Natural killer cell (primary cell): ENCODE measurements around the gene CTNNA3. TPM values are rescaled to one million over a fixed set of nuclear protein-coding genes. Genes with fewer than 3 reads are reported as not detected.

Experiments used
- ATAC-seq, 3 donors: fragments of 150-1000 bp in 2 of 3; fragments of 200-7000 bp in 1 of 3; cut with Tn5 transposase; 1 replicate in 1 of 3; 2 replicates in 2 of 3; pipeline ENCODE4 v1.10.0; 2021; ENCODE audit warnings: mild to moderate bottlenecking in 2 of 3, moderate library complexity in 2 of 3
- DNase-seq, 2 donors: peaks; one replicate each; pipeline versions ENCODE4 v3.0.0 to v3.0.0-alpha.2; 2013 to 2021; ENCODE audit warnings: mixed read lengths in 1 of 2
- H3K27ac ChIP-seq: one replicate; pipeline ENCODE4 v1.5.1; 2013; ENCODE audit warnings: mild to moderate bottlenecking, low read length
- H3K27me3 ChIP-seq: one replicate; pipeline ENCODE4 v1.6.1; 2013; ENCODE audit warnings: low read length; ENCODE audit not compliant: control insufficient read depth, insufficient read depth
- H3K36me3 ChIP-seq: one replicate; pipeline ENCODE4 v1.6.1; 2013; ENCODE audit warnings: low read length; ENCODE audit not compliant: control insufficient read depth, insufficient read depth
- H3K4me1 ChIP-seq: one replicate; pipeline ENCODE4 v1.6.1; 2013; ENCODE audit warnings: low read length; ENCODE audit not compliant: control insufficient read depth, insufficient read depth
- H3K4me3 ChIP-seq: one replicate; pipeline ENCODE4 v1.5.1; 2013; ENCODE audit warnings: low read length
- H3K9me3 ChIP-seq: one replicate; pipeline ENCODE4 v1.6.1; 2013; ENCODE audit warnings: low read length; ENCODE audit not compliant: control insufficient read depth, insufficient read depth
- H3K27ac Mint-ChIP-seq, 2 donors: one replicate each; pipeline ENCODE4 v1.8.0; 2022; ENCODE audit warnings: mild to moderate bottlenecking in 2 of 2, mixed read lengths in 2 of 2, moderate library complexity in 1 of 2
- H3K27me3 Mint-ChIP-seq, 2 donors: one replicate each; pipeline ENCODE4 v1.8.0; 2022; ENCODE audit warnings: low read depth in 2 of 2, mixed read lengths in 2 of 2
- H3K36me3 Mint-ChIP-seq: one replicate; pipeline ENCODE4 v1.8.0; 2022; ENCODE audit warnings: mixed read lengths
- H3K4me1 Mint-ChIP-seq, 2 donors: one replicate each; pipeline ENCODE4 v1.8.0; 2022; ENCODE audit warnings: mixed read lengths in 2 of 2
- H3K4me3 Mint-ChIP-seq: one replicate; pipeline ENCODE4 v1.8.0; 2022; ENCODE audit warnings: mild to moderate bottlenecking, moderate library complexity, mixed read lengths
- H3K9me3 Mint-ChIP-seq, 2 donors: one replicate each; pipeline ENCODE4 v1.8.0; 2022; ENCODE audit warnings: mixed read lengths in 2 of 2
- WGBS: methylation state at CpG from one replicate; pipeline ENCODE4 v1.1.7; 2013; ENCODE audit warnings: missing lambda C conversion rate; ENCODE audit not compliant: insufficient coverage; 5-methylcytosine and 5-hydroxymethylcytosine counted together
- intact Hi-C: fragments of 100-400 bp; cut with micrococcal nuclease; formaldehyde crosslinking; loops from one replicate; pipeline ENCODE4 v1.14.2; 2022
- total RNA-seq, 4 donors: library from RNA; stranded (reverse); fragments of 120-200 nt in 1 of 4; gene quantifications; one replicate each; pipeline versions ENCODE4 v1.2.3 to v1.2.4, GENCODE V29; 2013 to 2022
- TF ChIP-seq, protein P1 (sequence below): fragments of 200-600 bp; IDR thresholded peaks from one replicate; pipeline ENCODE4 v1.8.0; 2022; ENCODE audit warnings: antibody characterized with exemption

The CTNNA3 gene
- total RNA-seq, 3 donors from 2014 or later (not counting 1 experiment from before 2014, with no cell fraction given), result not detected

DNA sequence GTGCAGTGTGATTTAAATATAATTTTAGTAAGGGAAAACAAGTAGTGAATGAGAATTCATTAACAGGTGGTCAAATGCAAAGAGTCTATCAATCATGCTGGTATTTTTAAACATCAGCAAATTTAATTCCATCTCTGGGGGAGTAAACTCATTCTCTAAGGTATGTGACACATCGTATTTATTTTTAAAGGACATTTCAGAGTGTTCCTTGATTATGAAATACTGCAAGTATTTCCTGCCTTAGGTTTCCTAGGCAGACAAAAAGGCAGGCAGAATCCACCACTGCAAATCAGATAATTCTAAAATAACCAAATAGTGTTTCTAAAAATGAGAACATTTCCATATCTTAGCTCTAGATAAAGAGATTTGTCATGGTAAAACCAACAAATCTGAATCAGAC is 576.3 kb downstream of the CTNNA3 start:
- TF ChIP-seq, protein P1, sequence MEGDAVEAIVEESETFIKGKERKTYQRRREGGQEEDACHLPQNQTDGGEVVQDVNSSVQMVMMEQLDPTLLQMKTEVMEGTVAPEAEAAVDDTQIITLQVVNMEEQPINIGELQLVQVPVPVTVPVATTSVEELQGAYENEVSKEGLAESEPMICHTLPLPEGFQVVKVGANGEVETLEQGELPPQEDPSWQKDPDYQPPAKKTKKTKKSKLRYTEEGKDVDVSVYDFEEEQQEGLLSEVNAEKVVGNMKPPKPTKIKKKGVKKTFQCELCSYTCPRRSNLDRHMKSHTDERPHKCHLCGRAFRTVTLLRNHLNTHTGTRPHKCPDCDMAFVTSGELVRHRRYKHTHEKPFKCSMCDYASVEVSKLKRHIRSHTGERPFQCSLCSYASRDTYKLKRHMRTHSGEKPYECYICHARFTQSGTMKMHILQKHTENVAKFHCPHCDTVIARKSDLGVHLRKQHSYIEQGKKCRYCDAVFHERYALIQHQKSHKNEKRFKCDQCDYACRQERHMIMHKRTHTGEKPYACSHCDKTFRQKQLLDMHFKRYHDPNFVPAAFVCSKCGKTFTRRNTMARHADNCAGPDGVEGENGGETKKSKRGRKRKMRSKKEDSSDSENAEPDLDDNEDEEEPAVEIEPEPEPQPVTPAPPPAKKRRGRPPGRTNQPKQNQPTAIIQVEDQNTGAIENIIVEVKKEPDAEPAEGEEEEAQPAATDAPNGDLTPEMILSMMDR, result no peak
- no peaks in the 10 kb centered on the region for H3K36me3 ChIP-seq
- H3K4me3 ChIP-seq, result no peak overlapping the region
- H3K27me3 ChIP-seq, result no peaks in the 10 kb centered on the region
- no peak for DNase-seq
- WGBS, result no CpG with 5 or more reads among the region's 1 CpG
- no peak overlapping the region for H3K27ac Mint-ChIP-seq
- no peaks in the 10 kb centered on the region for H3K4me1 ChIP-seq
- H3K4me1 Mint-ChIP-seq, result no peaks in the 10 kb centered on the region
- H3K9me3 ChIP-seq, result no peaks in the 10 kb centered on the region
- no peak overlapping the region for H3K4me3 Mint-ChIP-seq
- H3K27me3 Mint-ChIP-seq, result no peaks in the 10 kb centered on the region
- no peak for ATAC-seq
- no peaks in the 10 kb centered on the region for H3K9me3 Mint-ChIP-seq
- H3K36me3 Mint-ChIP-seq, result no peaks in the 10 kb centered on the region
- intact Hi-C loops, result no loop called here
- no peak overlapping the region for H3K27ac ChIP-seq

DNA sequence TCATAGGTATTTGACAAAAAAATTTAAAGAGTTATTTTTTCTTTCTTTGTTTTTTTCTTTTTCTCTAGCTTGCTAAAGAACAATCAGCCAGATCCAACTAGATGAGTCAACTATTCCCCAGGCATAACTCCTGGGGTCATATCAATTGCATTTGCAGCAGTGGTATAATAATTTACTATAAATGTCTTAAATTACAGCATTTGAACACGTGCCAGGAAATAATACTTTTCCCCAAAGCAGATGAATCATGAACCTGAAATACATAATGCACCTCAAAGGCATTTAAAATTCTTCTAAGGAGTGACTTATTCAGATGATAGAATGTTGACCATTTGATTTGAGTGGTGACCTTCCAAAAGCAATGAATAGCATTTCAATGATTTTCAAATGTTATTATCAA is 580.0 kb downstream of the CTNNA3 start:
- ATAC-seq (no peak), DNase-seq (no peak)
- intact Hi-C loops, result no loop called here
- H3K27ac ChIP-seq, result no peak overlapping the region
- Mint-ChIP-seq H3K9me3 (no peaks in the 10 kb centered on the region), H3K27ac (no peak overlapping the region), H3K27me3 (no peaks in the 10 kb centered on the region), H3K4me3 (no peak overlapping the region), H3K4me1 (no peaks in the 10 kb centered on the region), H3K36me3 (no peaks in the 10 kb centered on the region)
- H3K27me3 ChIP-seq, result no peaks in the 10 kb centered on the region
- WGBS, result no CpG with 5 or more reads among the region's 1 CpG
- H3K4me3 ChIP-seq, result no peak overlapping the region
- no peaks in the 10 kb centered on the region for H3K4me1 ChIP-seq
- no peaks in the 10 kb centered on the region for H3K9me3 ChIP-seq
- TF ChIP-seq, protein P1, result no peak
- H3K36me3 ChIP-seq, result no peaks in the 10 kb centered on the region

DNA sequence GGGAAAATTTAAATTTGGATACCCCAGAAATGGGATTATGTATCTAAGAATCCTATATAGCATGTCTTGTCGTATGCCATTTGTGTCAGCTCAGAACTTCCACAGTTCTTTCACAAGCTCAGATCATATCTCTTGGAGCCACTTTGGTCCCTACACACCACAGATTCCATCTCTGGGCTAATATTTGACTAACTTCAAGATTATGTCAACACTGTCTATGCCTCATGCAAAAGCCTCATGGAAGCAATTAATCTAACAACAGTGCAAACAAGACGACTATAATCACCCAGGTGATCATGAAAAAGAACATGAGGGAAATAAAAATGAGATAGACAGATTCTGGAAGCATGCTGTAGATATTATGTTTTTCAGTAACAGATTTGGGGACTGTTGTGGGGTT is 581.0 kb downstream of the CTNNA3 start:
- H3K27ac ChIP-seq, result no peak overlapping the region
- Mint-ChIP-seq H3K4me3 (no peak overlapping the region), H3K4me1 (no peaks in the 10 kb centered on the region), H3K36me3 (no peaks in the 10 kb centered on the region), H3K27ac (no peak overlapping the region), H3K27me3 (no peaks in the 10 kb centered on the region), H3K9me3 (no peaks in the 10 kb centered on the region)
- no peak overlapping the region for H3K4me3 ChIP-seq
- no peak for ATAC-seq
- 89% methylated on average over 2 of the region's 2 CpGs for WGBS
- no peaks in the 10 kb centered on the region for H3K4me1 ChIP-seq
- no peaks in the 10 kb centered on the region for H3K27me3 ChIP-seq
- no peaks in the 10 kb centered on the region for H3K9me3 ChIP-seq
- TF ChIP-seq, protein P1, result no peak
- H3K36me3 ChIP-seq, result no peaks in the 10 kb centered on the region
- intact Hi-C loops, result no loop called here
- DNase-seq, result no peak

DNA sequence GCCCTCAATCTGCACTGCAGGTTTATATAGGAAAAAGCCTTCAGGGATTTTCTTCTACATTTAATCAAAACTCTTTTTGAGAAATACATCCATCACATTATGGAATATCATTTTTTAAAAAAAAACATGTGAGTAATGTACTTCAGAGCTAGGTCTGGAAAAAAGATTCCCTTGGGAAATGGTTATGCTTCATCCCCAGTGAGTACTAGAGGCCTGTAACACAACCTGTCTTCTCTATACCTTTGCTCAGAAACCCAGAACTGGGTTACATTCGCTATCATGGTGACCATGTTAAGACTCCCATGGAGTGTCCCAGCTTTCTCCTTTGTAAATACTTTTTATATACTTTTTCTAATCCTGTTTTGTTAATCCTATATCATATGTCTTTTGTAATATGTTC is 583.2 kb downstream of the CTNNA3 start:
- intact Hi-C loops, result no loop called here
- no peak for DNase-seq
- Mint-ChIP-seq H3K4me3 (no peak overlapping the region), H3K27ac (no peak overlapping the region), H3K4me1 (no peaks in the 10 kb centered on the region), H3K36me3 (no peaks in the 10 kb centered on the region), H3K27me3 (no peaks in the 10 kb centered on the region), H3K9me3 (no peaks in the 10 kb centered on the region)
- H3K9me3 ChIP-seq, result no peaks in the 10 kb centered on the region
- H3K27me3 ChIP-seq, result no peaks in the 10 kb centered on the region
- 91% methylated on average over 1 of the region's 1 CpG for WGBS
- no peak overlapping the region for H3K27ac ChIP-seq
- ATAC-seq, result no peak
- no peaks in the 10 kb centered on the region for H3K36me3 ChIP-seq
- H3K4me1 ChIP-seq, result no peaks in the 10 kb centered on the region
- H3K4me3 ChIP-seq, result no peak overlapping the region
- TF ChIP-seq, protein P1, result no peak
